MCF 10A (cell line): ENCODE data around the gene LETM1. TPM values are rescaled to one million over a fixed set of nuclear protein-coding genes. Genes with fewer than 3 reads are reported as not detected.

Source experiments
- BruUV-seq: library from RNA; stranded (reverse); fragments of 400-500 nt; replicated peaks from 2 replicates; lab custom pipeline; 2021; lab: Mats Ljungman, UMichigan
- CTCF ChIA-PET: fragments of 300-600 bp; sonication (Branson Sonifier 250); formaldehyde crosslinking; extraction: SDS; loops from one replicate; lab custom pipeline; 2021; ENCODE audit warnings: antibody characterized with exemption, inconsistent platforms; lab: Yijun Ruan, JAX
- POLR2A ChIA-PET: fragments of 300-600, 350-650 bp; sonication (Branson Sonifier 250); formaldehyde crosslinking; extraction: SDS; loops from one replicate; lab custom pipeline; 2020; ENCODE audit warnings: antibody characterized with exemption, inconsistent platforms; lab: Yijun Ruan, JAX
- DNase-seq: peaks from one replicate; pipeline ENCODE4 v3.0.0-alpha.2; 2018; ENCODE audit not compliant: unreplicated experiment
- H3K27ac Mint-ChIP-seq: one replicate; pipeline ENCODE4 v1.8.0; 2022; ENCODE audit warnings: mild to moderate bottlenecking, low read depth, mixed read lengths; ENCODE audit not compliant: unreplicated experiment
- H3K27me3 Mint-ChIP-seq: one replicate; pipeline ENCODE4 v1.8.0; 2022; ENCODE audit warnings: mixed read lengths; ENCODE audit not compliant: insufficient read depth, unreplicated experiment
- H3K36me3 Mint-ChIP-seq: one replicate; pipeline ENCODE4 v1.8.0; 2022; ENCODE audit warnings: mild to moderate bottlenecking, moderate library complexity, mixed read lengths; ENCODE audit not compliant: insufficient read depth, unreplicated experiment
- H3K4me1 Mint-ChIP-seq: one replicate; pipeline ENCODE4 v1.8.0; 2022; ENCODE audit warnings: mixed read lengths; ENCODE audit not compliant: insufficient read depth, unreplicated experiment
- H3K4me3 Mint-ChIP-seq: one replicate; pipeline ENCODE4 v1.8.0; 2022; ENCODE audit warnings: mild to moderate bottlenecking, moderate library complexity, mixed read lengths; ENCODE audit not compliant: unreplicated experiment
- H3K9me3 Mint-ChIP-seq: one replicate; pipeline ENCODE4 v1.8.0; 2022; ENCODE audit warnings: mixed read lengths; ENCODE audit not compliant: unreplicated experiment
- intact Hi-C: fragments of 100-400 bp; cut with micrococcal nuclease; formaldehyde crosslinking; loops from 2 replicates; pipeline ENCODE4 v1.14.1; 2022
- total RNA-seq: library from RNA; stranded (reverse); gene quantifications from 2 replicates; pipeline ENCODE4 v1.2.3, GENCODE V29; 2022
- TF ChIP-seq, protein P1 (sequence below): fragments of 200-600 bp; IDR thresholded peaks from one replicate; pipeline ENCODE4 v1.8.0; 2022; ENCODE audit warnings: antibody characterized with exemption, mild to moderate bottlenecking; ENCODE audit not compliant: unreplicated experiment

The LETM1 gene
- total RNA-seq, 1 experiment from 2014 or later, result 85.0 TPM

DNA sequence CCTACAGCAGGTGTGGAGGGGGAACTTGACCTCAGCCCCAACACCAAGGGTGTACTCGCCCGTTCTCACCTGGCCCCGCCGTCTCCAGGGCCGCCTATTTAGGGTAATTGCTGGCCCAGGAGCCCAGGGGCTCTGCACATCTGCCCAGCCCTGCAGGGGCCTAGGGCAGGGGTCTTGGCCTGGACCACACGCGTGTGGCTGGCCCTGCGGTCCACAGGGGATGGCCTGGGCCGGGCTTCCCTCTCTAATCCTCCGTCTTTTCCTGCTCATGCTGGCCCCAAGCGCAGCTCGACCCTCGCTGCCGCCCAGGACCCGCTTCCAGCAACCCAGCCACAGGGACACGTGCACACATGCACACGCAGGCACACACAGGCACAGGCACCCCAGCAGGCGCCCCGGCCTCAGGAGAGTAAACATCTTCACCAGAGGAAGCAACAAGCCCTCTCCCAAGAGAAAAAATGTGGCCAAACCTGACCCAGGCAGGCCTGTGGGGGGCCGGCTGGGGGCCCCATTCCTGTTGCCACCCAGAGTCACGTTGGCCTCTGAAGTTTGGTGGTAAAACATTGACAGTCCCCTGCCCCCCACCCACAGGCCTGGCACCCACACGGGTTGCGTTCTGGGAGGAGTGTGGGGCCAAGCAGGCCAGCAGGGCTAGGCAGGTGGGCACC is 87.5 kb downstream of the LETM1 start:
- intact Hi-C loops, result no loop called here
- CTCF ChIA-PET, result no interaction called here
- no peaks in the 10 kb centered on the region for H3K27me3 Mint-ChIP-seq
- TF ChIP-seq, protein P1, sequence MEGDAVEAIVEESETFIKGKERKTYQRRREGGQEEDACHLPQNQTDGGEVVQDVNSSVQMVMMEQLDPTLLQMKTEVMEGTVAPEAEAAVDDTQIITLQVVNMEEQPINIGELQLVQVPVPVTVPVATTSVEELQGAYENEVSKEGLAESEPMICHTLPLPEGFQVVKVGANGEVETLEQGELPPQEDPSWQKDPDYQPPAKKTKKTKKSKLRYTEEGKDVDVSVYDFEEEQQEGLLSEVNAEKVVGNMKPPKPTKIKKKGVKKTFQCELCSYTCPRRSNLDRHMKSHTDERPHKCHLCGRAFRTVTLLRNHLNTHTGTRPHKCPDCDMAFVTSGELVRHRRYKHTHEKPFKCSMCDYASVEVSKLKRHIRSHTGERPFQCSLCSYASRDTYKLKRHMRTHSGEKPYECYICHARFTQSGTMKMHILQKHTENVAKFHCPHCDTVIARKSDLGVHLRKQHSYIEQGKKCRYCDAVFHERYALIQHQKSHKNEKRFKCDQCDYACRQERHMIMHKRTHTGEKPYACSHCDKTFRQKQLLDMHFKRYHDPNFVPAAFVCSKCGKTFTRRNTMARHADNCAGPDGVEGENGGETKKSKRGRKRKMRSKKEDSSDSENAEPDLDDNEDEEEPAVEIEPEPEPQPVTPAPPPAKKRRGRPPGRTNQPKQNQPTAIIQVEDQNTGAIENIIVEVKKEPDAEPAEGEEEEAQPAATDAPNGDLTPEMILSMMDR, result no peak
- POLR2A ChIA-PET, result interaction anchor here (1.0 kb wide), 1 partner anchor 10 kb away, joined by 4 read pairs; no protein-coding TSS in a partner anchor
- DNase-seq, result no peak
- no peak overlapping the region for H3K27ac Mint-ChIP-seq
- H3K9me3 Mint-ChIP-seq, result no peaks in the 10 kb centered on the region
- no peaks in the 10 kb centered on the region for H3K36me3 Mint-ChIP-seq
- BruUV-seq, result no TSS peak
- no peak overlapping the region for H3K4me3 Mint-ChIP-seq
- H3K4me1 Mint-ChIP-seq, result peaks cover 7% of the 10 kb centered on the region

GRCh38 chr4:1767770-1768366 is 88.1 kb downstream of the LETM1 start:
- no TSS peak for BruUV-seq
- TF ChIP-seq, protein P1, result no peak
- intact Hi-C loops, result no loop called here
- Mint-ChIP-seq H3K4me1 (peaks cover 7% of the 10 kb centered on the region), H3K9me3 (no peaks in the 10 kb centered on the region), H3K27me3 (no peaks in the 10 kb centered on the region), H3K36me3 (no peaks in the 10 kb centered on the region), H3K27ac (no peak overlapping the region), H3K4me3 (no peak overlapping the region)
- DNase-seq, result no peak
- POLR2A ChIA-PET, result interaction anchor here (0.6 to 1.0 kb wide), 2 partner anchors 10 to 47 kb away, joined by 3 to 4 read pairs; partner anchors contain the start of genes TACC3 and TMEM129
- CTCF ChIA-PET, result interaction anchor here (0.6 kb wide), 1 partner anchor 500 kb away, joined by 3 read pairs; no protein-coding TSS in a partner anchor

DNA sequence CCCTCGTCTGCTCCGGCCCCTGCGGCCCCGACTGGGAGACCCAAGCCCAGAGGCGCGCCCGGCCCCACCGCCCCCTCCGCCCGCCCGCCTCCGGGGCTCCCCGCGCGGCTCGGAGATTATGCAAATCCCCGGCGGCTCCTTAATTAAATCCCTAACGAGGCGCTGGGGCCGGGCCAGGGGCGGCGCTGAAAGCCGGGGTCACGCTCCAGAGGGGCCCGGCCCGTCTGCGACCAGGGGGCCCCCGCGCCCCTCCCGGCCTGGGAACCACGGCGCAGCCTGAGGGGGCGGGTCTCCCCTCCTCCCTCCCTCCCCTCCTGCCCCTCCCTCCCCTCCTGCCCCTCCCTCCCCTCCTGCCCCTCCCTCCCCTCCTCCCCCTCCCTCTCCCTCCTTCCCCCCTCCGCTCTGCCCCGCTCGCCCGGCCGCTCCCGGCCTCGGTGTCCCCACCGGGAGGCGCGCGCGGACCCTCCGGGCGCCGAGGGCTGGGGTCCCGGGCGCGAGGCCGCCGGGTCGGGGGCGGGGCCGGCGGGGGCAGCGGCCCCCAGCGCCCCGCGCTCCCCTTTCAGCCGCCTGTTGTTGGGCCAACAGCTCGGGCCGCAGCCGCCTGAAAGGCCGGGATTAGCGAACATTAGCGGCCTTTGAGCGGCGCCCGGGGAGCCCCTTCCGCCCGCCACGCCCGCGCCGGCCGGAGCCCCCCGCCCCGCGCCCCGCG is 88.7 kb downstream of the LETM1 start:
- no peaks in the 10 kb centered on the region for H3K9me3 Mint-ChIP-seq
- H3K4me1 Mint-ChIP-seq, result peaks cover 7% of the 10 kb centered on the region
- no peak for DNase-seq
- intact Hi-C loops, result no loop called here
- H3K36me3 Mint-ChIP-seq, result no peaks in the 10 kb centered on the region
- H3K27ac Mint-ChIP-seq, result no peak overlapping the region
- H3K27me3 Mint-ChIP-seq, result no peaks in the 10 kb centered on the region
- H3K4me3 Mint-ChIP-seq, result no peak overlapping the region
- ChIA-PET POLR2A (interaction anchor here (0.6 to 1.0 kb wide), 2 partner anchors 9 to 46 kb away, joined by 3 to 4 read pairs; partner anchors contain the start of genes TACC3 and TMEM129), CTCF (interaction anchor here (0.6 to 0.8 kb wide), 2 partner anchors 26 to 500 kb away, joined by 3 to 5 read pairs; no protein-coding TSS in a partner anchor)
- TF ChIP-seq, protein P1, result no peak
- no TSS peak for BruUV-seq
